Measurements from ENCODE around the gene GTF3C6.
"Not testable (repeated sequence)": the region's sequence is repeated elsewhere in the genome, so short reads cannot be mapped to it uniquely, and the experiment has no call there.

Gene GTF3C6

GRCh38 chr6:111011360-111012142, 53.0 kb downstream of the GTF3C6 start (continued):
- TF ChIP-seq CTCF (tag by site-specific recombination; IDR thresholded peaks at IDR 0.05): peak; percentile 71
- peak; percentile 87 for TF ChIP-seq ZNF654 (tag by site-specific recombination; IDR thresholded peaks at IDR 0.05; ENCODE audit: low read depth)

GRCh38 chr6:111012143-111012452, 53.6 kb downstream of the GTF3C6 start:
- H3K4me1 ChIP-seq (ENCODE audit: control insufficient read depth, insufficient read depth, low read length): no peaks in the 10 kb centered on the region
- peaks cover 52 to 77% of the 10 kb centered on the region in 2 experiments for H3K36me3 ChIP-seq (ENCODE audit: control insufficient read depth in 2 of 2, insufficient read depth in 1 of 2, low read length in 2 of 2)
- ChIA-PET POLR2A (interaction anchor here (1.9 kb wide), 1 partner anchor 247 kb away, joined by 5 read pairs; a partner anchor contains a TSS), CTCF (interaction anchor here (0.7 to 4.8 kb wide), 27 partner anchors 9 to 1015 kb away, joined by 3 to 109 read pairs (median 6); partner anchors contain the start of gene SLC16A10)
- TF ChIP-seq, protein P1, sequence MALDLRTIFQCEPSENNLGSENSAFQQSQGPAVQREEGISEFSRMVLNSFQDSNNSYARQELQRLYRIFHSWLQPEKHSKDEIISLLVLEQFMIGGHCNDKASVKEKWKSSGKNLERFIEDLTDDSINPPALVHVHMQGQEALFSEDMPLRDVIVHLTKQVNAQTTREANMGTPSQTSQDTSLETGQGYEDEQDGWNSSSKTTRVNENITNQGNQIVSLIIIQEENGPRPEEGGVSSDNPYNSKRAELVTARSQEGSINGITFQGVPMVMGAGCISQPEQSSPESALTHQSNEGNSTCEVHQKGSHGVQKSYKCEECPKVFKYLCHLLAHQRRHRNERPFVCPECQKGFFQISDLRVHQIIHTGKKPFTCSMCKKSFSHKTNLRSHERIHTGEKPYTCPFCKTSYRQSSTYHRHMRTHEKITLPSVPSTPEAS (tag by site-specific recombination; IDR thresholded peaks at IDR 0.05): no peak
- TF ChIP-seq ZNF654 (tag by site-specific recombination; IDR thresholded peaks at IDR 0.05; ENCODE audit: low read depth) (no peak), ZNF121 (tag by site-specific recombination; IDR thresholded peaks at IDR 0.05) (0 out of 2 replicates have a peak, but pooled peaks have one; percentile 35)
- no peak overlapping the region for H3K27ac ChIP-seq (ENCODE audit: extremely low read depth, low read depth, low read length)
- H3K9me3 ChIP-seq (ENCODE audit: control insufficient read depth, insufficient read depth, low read depth, low read length): no peaks in the 10 kb centered on the region
- no peak overlapping the region for H3K4me3 ChIP-seq (ENCODE audit: low read depth, low read length)

DNA sequence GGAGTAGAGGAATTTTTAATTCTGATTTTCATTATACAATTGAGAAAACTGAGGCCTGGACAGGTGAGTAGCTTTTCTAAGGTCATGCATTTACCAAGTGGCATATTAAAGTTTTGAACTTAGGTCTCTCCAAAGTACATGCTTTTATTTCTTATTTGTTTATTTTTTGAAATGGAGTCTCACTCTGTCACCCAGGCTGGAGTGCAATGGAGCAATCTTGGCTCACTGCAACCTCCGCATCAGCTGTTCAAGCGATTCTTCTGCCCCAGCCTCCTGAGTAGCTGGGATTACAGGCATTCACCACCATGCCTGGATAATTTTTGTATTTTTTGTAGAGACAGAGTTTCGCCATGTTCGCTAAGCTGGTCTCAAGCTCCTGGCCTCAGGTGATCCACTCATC, 54.0 kb downstream of the GTF3C6 start:
- POLR2A ChIA-PET: interaction anchor here (1.9 kb wide), 1 partner anchor 247 kb away, joined by 5 read pairs; a partner anchor contains a TSS
- CTCF ChIA-PET: interaction anchor here (0.6 to 4.8 kb wide), 11 partner anchors 9 to 1031 kb away, joined by 3 to 109 read pairs (median 11); partner anchors contain the start of gene SLC16A10
- not testable (repeated sequence) for H3K27ac ChIP-seq (ENCODE audit: extremely low read depth, low read depth, low read length); H3K4me1 ChIP-seq (ENCODE audit: control insufficient read depth, insufficient read depth, low read length); H3K9me3 ChIP-seq (ENCODE audit: control insufficient read depth, insufficient read depth, low read depth, low read length); H3K4me3 ChIP-seq (ENCODE audit: low read depth, low read length)
- H3K36me3 ChIP-seq (ENCODE audit: control insufficient read depth in 2 of 2, insufficient read depth in 1 of 2, low read length in 2 of 2): peaks cover 48 to 72% of the 10 kb centered on the region in 2 experiments

GRCh38 chr6:111013144-111013915, 54.8 kb downstream of the GTF3C6 start:
- peaks cover 45 to 71% of the 10 kb centered on the region in 2 experiments for H3K36me3 ChIP-seq (ENCODE audit: control insufficient read depth in 2 of 2, insufficient read depth in 1 of 2, low read length in 2 of 2)

More at GRCh38 chr6:111013144-111013915, 54.8 kb downstream of the GTF3C6 start:
- H3K4me1 ChIP-seq (ENCODE audit: control insufficient read depth, insufficient read depth, low read length): no peaks in the 10 kb centered on the region
- ChIA-PET CTCF (interaction anchor here (0.6 to 4.8 kb wide), 5 partner anchors 40 to 1013 kb away, joined by 3 to 109 read pairs (median 4); no protein-coding TSS in a partner anchor), POLR2A (no interaction called here)
- H3K4me3 ChIP-seq (ENCODE audit: low read depth, low read length): no peak overlapping the region
- H3K9me3 ChIP-seq (ENCODE audit: control insufficient read depth, insufficient read depth, low read depth, low read length): no peaks in the 10 kb centered on the region
- no peak overlapping the region for H3K27ac ChIP-seq (ENCODE audit: extremely low read depth, low read depth, low read length)
- no peak for TF ChIP-seq ZNF37A (tag by site-specific recombination; IDR thresholded peaks at IDR 0.05)
- no peak for TF ChIP-seq CTCF (tag by site-specific recombination; IDR thresholded peaks at IDR 0.05)
- TF ChIP-seq ZNF837 (tag by site-specific recombination; IDR thresholded peaks at IDR 0.05): no peak
- no peak for TF ChIP-seq PRDM1 (tag by site-specific recombination; IDR thresholded peaks at IDR 0.05)
- no peak for TF ChIP-seq ZBTB1 (tag by site-specific recombination; IDR thresholded peaks at IDR 0.05)
- TF ChIP-seq PRDM2 (tag by site-specific recombination; IDR thresholded peaks at IDR 0.05; ENCODE audit: borderline replicate concordance): no peak
